K562 (cell line): ENCODE measurements around the gene MXI1. TPM values are rescaled to one million over a fixed set of nuclear protein-coding genes. Genes with fewer than 3 reads are reported as not detected.

Experiments used
- ATAC-seq: fragments of 200-7000 bp; cut with Tn5 transposase; 3 replicates; pipeline ENCODE4 v1.9.1; 2020; ENCODE audit warnings: moderate library complexity
- BruUV-seq: library from RNA; stranded (reverse); fragments of 400-500 nt; replicated peaks from 2 replicates; lab custom pipeline; 2021; lab: Mats Ljungman, UMichigan
- CTCF ChIA-PET: fragments of 300-600 bp; formaldehyde crosslinking; extraction: SDS; loops from one replicate; lab custom pipeline; 2021; ENCODE audit warnings: low intra/inter-chr PET ratio; lab: Yijun Ruan, JAX
- POLR2A ChIA-PET: fragments of 300-600, 350-650 bp; sonication (Branson Sonifier 250); formaldehyde crosslinking; extraction: SDS; loops from one replicate; lab custom pipeline; 2021; ENCODE audit warnings: antibody characterized with exemption, inconsistent platforms; lab: Yijun Ruan, JAX
- DNase-seq, 4 experiments: peaks; one replicate each; pipeline versions ENCODE4 v3.0.0 to v3.0.0-alpha.2; 2011 to 2018; ENCODE audit warnings: low spot score in 3 of 4, mixed read lengths in 3 of 4; ENCODE audit errors: extremely low read depth in 1 of 4
- FAIRE-seq: peaks from 2 replicates; lab custom pipeline; 2011; peaks lifted over from hg19 to GRCh38; lab: Jason Lieb, UNC
- H2AFZ ChIP-seq: 2 replicates; pipeline ENCODE4 v1.6.0; 2011; ENCODE audit warnings: low read depth, low read length, control low read depth, inconsistent platforms
- H3K27ac ChIP-seq: fragments of 200-600 bp; 3 replicates; pipeline ENCODE4 v1.8.0; 2011; ENCODE audit warnings: low read depth, mild to moderate bottlenecking, control low read depth, inconsistent platforms, low read length, moderate library complexity, mixed read lengths; ENCODE audit errors: extremely low read depth
- H3K27me3 ChIP-seq, 2 experiments: fragments of 300-600 bp in 1 of 2; 2 replicates in 1 of 2; 3 replicates in 1 of 2; pipeline versions ENCODE4 v1.6.0 to v1.8.0; 2011; ENCODE audit warnings: inconsistent platforms in 2 of 2, low read length in 2 of 2, mild to moderate bottlenecking in 1 of 2, mixed read lengths in 1 of 2, moderate library complexity in 1 of 2; ENCODE audit not compliant: control insufficient read depth in 2 of 2, insufficient read depth in 2 of 2
- H3K36me3 ChIP-seq: fragments of 300-600 bp; 3 replicates; pipeline ENCODE4 v1.8.0; 2011; ENCODE audit warnings: mild to moderate bottlenecking, low read length, inconsistent platforms; ENCODE audit not compliant: control insufficient read depth, insufficient read depth
- H3K4me1 ChIP-seq, 2 experiments: fragments of 200-600 bp in 1 of 2; replicated peaks in 1 of 2; 2 replicates in 1 of 2; 3 replicates in 1 of 2; pipeline versions ENCODE4 v1.5.1 to v1.8.0; 2011; ENCODE audit warnings: inconsistent platforms in 2 of 2, low read length in 2 of 2, mild to moderate bottlenecking in 1 of 2, mixed read lengths in 1 of 2, moderate library complexity in 1 of 2; ENCODE audit not compliant: control insufficient read depth in 2 of 2, insufficient read depth in 2 of 2
- H3K4me2 ChIP-seq: 2 replicates; pipeline ENCODE4 v1.6.1; 2011; ENCODE audit warnings: low read length, control low read depth, inconsistent platforms, mixed read lengths; ENCODE audit not compliant: insufficient read depth
- H3K4me3 ChIP-seq: fragments of 200-600 bp; sonication (generic), shearing (Covaris generic); 2 replicates; pipeline ENCODE4 v1.5.1; 2016; ENCODE audit warnings: control low read depth, inconsistent platforms
- H3K79me2 ChIP-seq: fragments of 200-600 bp; 3 replicates; pipeline ENCODE4 v1.8.0; 2011; ENCODE audit warnings: low read length, inconsistent platforms; ENCODE audit not compliant: control insufficient read depth, insufficient read depth
- H3K9ac ChIP-seq, 2 experiments: 2 replicates each; pipeline versions ENCODE4 v1.6.0 to v1.6.1; 2011; ENCODE audit warnings: low read depth in 2 of 2, low read length in 2 of 2, control low read depth in 1 of 2, inconsistent platforms in 1 of 2, mild to moderate bottlenecking in 1 of 2, mixed read lengths in 1 of 2; ENCODE audit not compliant: insufficient read depth in 1 of 2
- H3K9me1 ChIP-seq: one replicate; pipeline ENCODE4 v1.6.0; 2011; ENCODE audit warnings: inconsistent platforms, mild to moderate bottlenecking, low read length, moderate library complexity; ENCODE audit not compliant: control insufficient read depth, insufficient read depth
- H3K9me3 ChIP-seq: replicated peaks from 2 replicates; pipeline ENCODE4 v1.5.1; 2011; ENCODE audit warnings: low read depth, low read length, inconsistent platforms; ENCODE audit not compliant: control insufficient read depth, insufficient read depth
- H4K20me1 ChIP-seq: replicated peaks from 2 replicates; pipeline ENCODE4 v1.6.1; 2011; ENCODE audit warnings: low read length, inconsistent platforms, mixed read lengths; ENCODE audit not compliant: control insufficient read depth, insufficient read depth
- ELF2 ChIP-seq: fragments of 250-450 bp; sonication (Bioruptor Pico); IDR thresholded peaks from 2 replicates; pipeline ENCODE4 v1.5.0; 2021; ENCODE audit warnings: mild to moderate bottlenecking
- NFE2L1 ChIP-seq: fragments of 450-650 bp; IDR thresholded peaks from 2 replicates; pipeline ENCODE4 v1.6.1; 2016; ENCODE audit warnings: missing genetic modification characterization, low read depth, mild to moderate bottlenecking, missing compliant biosample characterization, moderate library complexity, borderline replicate concordance
- STAT5A ChIP-seq: IDR thresholded peaks from 2 replicates; pipeline ENCODE4 v1.6.1; 2012; ENCODE audit warnings: low read length, inconsistent platforms, borderline replicate concordance
- TEAD1 ChIP-seq, 2 experiments: fragments of 450-650 bp in 1 of 2; sonication (generic) in 1 of 2; formaldehyde crosslinking; IDR thresholded peaks; 2 replicates each; pipeline versions ENCODE4 v1.4.0 to v1.8.0; 2020 to 2022; ENCODE audit warnings: mild to moderate bottlenecking in 2 of 2, missing genetic modification reagents in 1 of 2
- XRCC5 ChIP-seq: fragments of 200-400 bp; formaldehyde crosslinking; IDR thresholded peaks from 2 replicates; pipeline ENCODE4 v1.6.1; 2017; ENCODE audit warnings: low read depth, mild to moderate bottlenecking, low read length
- ZKSCAN3 ChIP-seq: fragments of 250-450 bp; sonication (Bioruptor Pico); IDR thresholded peaks from 2 replicates; pipeline ENCODE4 v1.4.0; 2020
- ZNF318 ChIP-seq, 2 experiments: fragments of 450-650 bp; IDR thresholded peaks; 2 replicates each; pipeline ENCODE4 v1.6.1; 2016; ENCODE audit warnings: mild to moderate bottlenecking in 2 of 2, borderline replicate concordance in 1 of 2, low read depth in 1 of 2, moderate library complexity in 1 of 2
- ZNF41 ChIP-seq: fragments of 250-450 bp; sonication (Bioruptor Pico); conservative IDR thresholded peaks from 2 replicates; pipeline ENCODE4 v1.4.0; 2020; ENCODE audit warnings: mild to moderate bottlenecking
- ZNF717 ChIP-seq: fragments of 250-450 bp; sonication (Bioruptor Pico); IDR thresholded peaks from 2 replicates; pipeline ENCODE4 v1.5.0; 2021
- ZNF77 ChIP-seq: fragments of 250-450 bp; sonication (Bioruptor Pico); IDR thresholded peaks from 2 replicates; pipeline ENCODE4 v1.5.0; 2020
- WGBS: fragments of 100-300 bp; shearing (Covaris generic); methylation state at CpG from one replicate; pipeline ENCODE4 v1.1.6; 2016; ENCODE audit warnings: low coverage, mixed read lengths; ENCODE audit not compliant: insufficient coverage; ENCODE audit errors: missing lambda C conversion rate; 5-methylcytosine and 5-hydroxymethylcytosine counted together
- in situ Hi-C: fragments of 300-500 bp; cut with MboI; formaldehyde crosslinking; loops from 4 replicates; pipeline ENCODE4 v1.15.0; 2018; ENCODE audit warnings: inconsistent platforms, mixed read lengths
- intact Hi-C: fragments of 100-400 bp; cut with micrococcal nuclease; formaldehyde crosslinking; loops from 2 replicates; pipeline ENCODE4 v1.14.2; 2022
- polyA plus RNA-seq, 8 experiments: library from polyadenylated mRNA; depleted of rRNA in 4 of 8; stranded (reverse) in 5 of 8; unstranded in 3 of 8; fragments of >200 nt; fragmentation: Nextera tagmentation in 2 of 8; fragmentation: Illumina TruSeq in 1 of 8; extraction: Ambion mirVana in 2 of 8; extraction: Trizol in 1 of 8; gene quantifications; 2 replicates each; pipeline versions ENCODE4 v1.2.1 to v1.2.3, GENCODE V29; 2011 to 2014; ENCODE audit warnings: inconsistent platforms in 1 of 8, missing spikeins in 1 of 8
- total RNA-seq, 7 experiments: library from RNA; depleted of rRNA in 6 of 7; stranded (reverse); fragments of >200 nt in 6 of 7; fragmentation: Illumina TruSeq in 2 of 7; extraction: Trizol in 2 of 7; gene quantifications; 2 replicates each; pipeline versions ENCODE4 v1.2.1 to v1.2.3, GENCODE V29; 2011 to 2021; ENCODE audit warnings: low replicate concordance in 1 of 7

MXI1 gene
- total and polyA plus RNA-seq, 9 of the 15 experiments (the other 6 are each of a cell fraction or from before 2014, with no cell fraction given): 9.1 to 23.7 (median 14.8) TPM

DNA sequence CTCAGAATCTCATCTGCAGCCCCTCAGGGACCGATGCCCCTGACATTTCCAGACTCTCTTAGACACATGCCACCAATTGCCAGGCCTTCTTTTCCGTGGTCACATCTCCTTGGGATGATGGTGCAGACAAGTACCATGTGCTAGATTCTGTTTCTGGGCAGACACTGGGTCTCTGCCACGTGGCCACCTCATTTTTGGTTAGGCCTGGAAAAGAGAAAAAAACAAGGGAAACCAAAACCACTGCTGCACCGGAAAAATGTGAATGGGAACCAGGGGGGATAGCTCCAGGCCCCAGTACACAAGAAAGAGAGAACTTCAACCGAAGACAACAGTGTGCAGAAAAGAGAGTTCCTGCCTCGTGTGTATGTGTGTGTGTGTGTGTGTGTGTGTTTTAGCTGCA is 23.0 kb upstream of the MXI1 start:
- H3K27ac ChIP-seq: no peak overlapping the region
- no TSS peak for BruUV-seq
- H3K27me3 ChIP-seq: no peaks in the 10 kb centered on the region
- H3K4me3 ChIP-seq: no peak overlapping the region
- no peaks in the 10 kb centered on the region for H3K9me3 ChIP-seq
- no peaks in the 10 kb centered on the region for H4K20me1 ChIP-seq
- peaks cover 4 to 9% of the 10 kb centered on the region in 2 experiments; a peak in 3 of 5 replicates for H3K4me1 ChIP-seq
- ChIA-PET CTCF (no interaction called here), POLR2A (no interaction called here)
- no peaks in the 10 kb centered on the region for H3K36me3 ChIP-seq
- TF ChIP-seq ZNF77 (CRISPR knock-in tag) (no peak), ELF2 (CRISPR knock-in tag) (no peak), ZNF41 (CRISPR knock-in tag) (no peak), ZNF717 (CRISPR knock-in tag) (no peak), STAT5A (no peak), XRCC5 (no peak), NFE2L1 (tag) (no peak), ZKSCAN3 (CRISPR knock-in tag) (no peak), TEAD1 (CRISPR knock-in tag; IDR thresholded peaks at IDR 0.05) (no peak), ZNF318 (IDR thresholded peaks at IDR 0.05; ENCODE audit: borderline replicate concordance in 1 of 2, low read depth in 1 of 2) (no peak)
- WGBS: 42% methylated on average over 5 of the region's 6 CpGs
- H3K79me2 ChIP-seq: no peaks in the 10 kb centered on the region
- in situ Hi-C loops (no loop called here), intact Hi-C loops (no loop called here)
- H3K9ac ChIP-seq: no peak overlapping the region
- H3K9me1 ChIP-seq: no peaks in the 10 kb centered on the region
- FAIRE-seq: no peak
- H2AFZ ChIP-seq: peak overlapping the region; percentile 38; the same call in 1 of the 2 replicates
- no peak for DNase-seq
- no peak overlapping the region for H3K4me2 ChIP-seq
- ATAC-seq: no peak
